GM04503 (cell line): Measurements from ENCODE around the gene SEC11C.
A peak's percentile ranks its signal among the peaks of the same experiment; 100 is the strongest.

Experiments
- DNase-seq: peaks from one replicate; pipeline ENCODE4 v3.0.0-alpha.2; 2012; ENCODE audit warnings: low read depth

Gene SEC11C

DNA sequence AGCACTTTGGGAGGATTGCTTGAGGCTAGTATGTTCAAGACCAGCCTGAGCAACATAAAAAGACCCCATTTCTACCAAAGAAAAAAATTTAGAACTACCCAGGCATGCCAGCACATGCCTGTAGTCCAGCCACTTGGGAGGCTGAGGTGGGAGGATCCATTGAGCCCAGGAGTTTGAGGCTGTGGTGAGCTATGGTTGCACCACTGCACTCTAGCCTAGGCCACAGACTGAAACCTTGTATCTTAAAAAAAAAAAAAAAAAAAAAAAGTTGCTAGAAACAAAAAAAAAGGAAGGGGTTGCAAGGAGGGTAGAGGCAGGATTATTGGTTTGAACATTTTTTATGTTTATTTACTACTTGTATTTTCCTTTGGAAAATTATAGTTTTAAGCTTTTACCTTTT lies 4.8 kb downstream of the SEC11C start:
- DNase-seq: no peak

GRCh38 chr18:59145055-59145454 lies 5.4 kb downstream of the SEC11C start:
- DNase-seq: no peak

GRCh38 chr18:59148192-59148591 lies 8.5 kb downstream of the SEC11C start:
- DNase-seq: no peak

DNA sequence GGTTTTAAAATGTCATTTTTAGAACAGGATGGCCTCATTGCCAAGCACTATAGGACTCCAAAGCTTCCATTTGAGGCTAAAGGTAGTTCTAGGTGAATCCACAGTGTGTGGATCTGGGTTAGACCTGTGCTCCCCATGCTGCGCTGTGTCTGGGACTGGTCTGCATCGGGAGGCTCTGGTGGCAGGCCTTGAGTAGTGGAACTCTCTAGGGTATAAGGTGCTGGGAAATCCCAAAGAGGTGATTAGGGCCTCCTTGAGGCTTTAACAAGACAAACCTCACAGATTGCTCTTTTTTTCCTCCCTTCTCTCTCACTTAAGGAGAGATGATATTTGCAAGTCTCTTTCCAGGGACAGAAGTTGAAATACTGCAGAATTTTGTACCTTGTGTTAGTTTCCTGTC lies 9.3 kb downstream of the SEC11C start:
- DNase-seq: no peak

- DNase-seq: no peak
Measured at GRCh38 chr18:59149416-59149815, 9.7 kb downstream of the SEC11C start.

- no peak for DNase-seq
Measured at GRCh38 chr18:59150236-59150635, 10.6 kb downstream of the SEC11C start.

DNA sequence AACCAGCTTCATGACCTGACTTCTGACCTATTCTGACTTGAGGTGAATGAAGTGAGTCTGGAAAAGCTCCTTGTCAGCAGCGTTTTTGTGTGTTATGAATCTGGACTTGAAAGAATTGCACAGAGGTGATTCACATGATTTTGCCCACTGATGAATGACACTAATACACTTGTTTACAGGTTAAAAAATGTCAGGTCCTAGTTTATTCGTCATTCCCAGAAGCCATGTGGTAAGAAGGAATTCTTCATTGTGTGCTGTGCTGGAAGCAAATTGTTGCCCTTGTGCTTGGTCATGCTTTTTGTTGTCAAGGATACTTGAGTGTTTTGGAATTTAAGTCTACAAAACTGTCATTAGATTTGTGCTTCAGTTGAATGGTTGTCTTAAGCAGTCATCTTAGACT lies 15.5 kb downstream of the SEC11C start:
- DNase-seq: peak; percentile 99

GRCh38 chr18:59156316-59156715 lies 16.6 kb downstream of the SEC11C start:
- DNase-seq: no peak

DNA sequence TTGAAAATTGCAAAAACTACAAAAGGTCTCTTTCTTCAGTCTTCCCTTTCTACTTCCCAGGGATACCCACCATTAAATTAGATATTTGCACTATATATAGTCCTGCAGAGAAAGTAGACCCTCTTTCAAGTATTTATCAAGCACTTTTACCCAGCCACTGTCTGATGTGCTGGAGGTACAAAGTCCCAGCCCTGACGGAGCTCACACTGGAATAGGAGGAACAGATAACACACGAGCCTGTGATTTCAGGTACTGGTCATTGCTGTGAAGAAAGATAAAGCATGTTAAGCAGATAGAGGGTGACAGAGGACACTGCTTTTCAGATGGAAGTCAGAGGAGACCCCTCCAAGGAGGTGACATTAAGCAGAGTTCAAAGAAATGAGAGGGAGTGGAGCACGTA lies 19.6 kb downstream of the SEC11C start:
- no peak for DNase-seq

- DNase-seq: no peak
Measured at GRCh38 chr18:59159986-59160385, 20.3 kb downstream of the SEC11C start.

GRCh38 chr18:59172664-59173249 lies 33.1 kb downstream of the SEC11C start:
- DNase-seq: no peak

DNA sequence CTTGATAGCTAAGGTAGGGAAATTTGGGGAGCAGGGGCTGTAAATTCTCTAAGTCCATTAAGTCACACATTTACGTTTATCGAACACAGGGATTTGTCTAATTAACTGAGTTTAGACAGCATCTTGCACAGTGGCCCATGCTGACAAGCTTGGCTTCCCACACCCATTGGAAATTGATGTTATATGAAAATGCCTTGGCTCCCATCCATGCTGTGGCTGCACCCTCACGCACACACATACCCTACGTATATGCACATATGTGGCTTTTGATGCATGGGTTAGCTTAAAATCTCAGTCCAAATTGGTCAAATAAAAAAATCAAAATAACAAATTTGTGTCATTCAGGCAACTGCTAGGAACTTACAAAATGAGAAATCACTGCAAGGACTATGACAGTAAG lies 37.8 kb downstream of the SEC11C start:
- no peak for DNase-seq

DNA sequence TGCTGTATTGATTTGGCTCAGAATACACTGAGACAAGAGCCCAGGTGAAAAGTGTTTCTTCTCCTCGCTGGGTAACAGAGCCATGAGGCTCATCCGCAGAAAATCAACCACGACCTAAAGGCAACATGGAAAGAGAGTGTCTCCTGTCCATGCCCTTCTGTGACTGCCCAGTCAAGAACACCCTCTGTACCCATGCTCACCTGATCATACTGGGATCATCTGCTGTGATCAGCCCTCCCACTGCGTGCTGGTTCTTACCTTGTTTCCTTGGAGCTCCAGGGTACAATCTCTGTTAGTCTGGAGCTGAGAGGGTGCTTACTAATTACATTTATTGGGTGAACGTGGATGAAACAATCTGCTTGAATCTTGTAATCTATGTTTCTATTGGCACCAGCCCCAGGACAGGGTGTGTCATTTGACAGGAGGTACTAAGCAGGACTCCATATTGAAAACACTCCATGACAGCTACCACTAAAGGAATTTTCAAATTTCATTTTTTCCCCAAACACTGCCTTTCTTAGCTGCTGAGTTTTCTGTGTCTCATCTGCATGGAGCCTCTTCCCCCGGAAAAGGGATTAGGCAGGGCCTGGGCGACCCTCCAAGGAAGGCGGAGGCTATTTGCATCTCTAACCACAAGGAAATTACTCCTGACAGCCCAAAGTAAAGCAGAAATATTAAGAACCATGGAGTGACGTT lies 40.6 kb downstream of the SEC11C start:
- peak; percentile 64 for DNase-seq

- DNase-seq: no peak
Measured at GRCh38 chr18:59182673-59183072, 43.0 kb downstream of the SEC11C start.

GRCh38 chr18:59189008-59189407 lies 49.3 kb downstream of the SEC11C start:
- DNase-seq: no peak

GRCh38 chr18:59189746-59190145 lies 50.1 kb downstream of the SEC11C start:
- no peak for DNase-seq

DNA sequence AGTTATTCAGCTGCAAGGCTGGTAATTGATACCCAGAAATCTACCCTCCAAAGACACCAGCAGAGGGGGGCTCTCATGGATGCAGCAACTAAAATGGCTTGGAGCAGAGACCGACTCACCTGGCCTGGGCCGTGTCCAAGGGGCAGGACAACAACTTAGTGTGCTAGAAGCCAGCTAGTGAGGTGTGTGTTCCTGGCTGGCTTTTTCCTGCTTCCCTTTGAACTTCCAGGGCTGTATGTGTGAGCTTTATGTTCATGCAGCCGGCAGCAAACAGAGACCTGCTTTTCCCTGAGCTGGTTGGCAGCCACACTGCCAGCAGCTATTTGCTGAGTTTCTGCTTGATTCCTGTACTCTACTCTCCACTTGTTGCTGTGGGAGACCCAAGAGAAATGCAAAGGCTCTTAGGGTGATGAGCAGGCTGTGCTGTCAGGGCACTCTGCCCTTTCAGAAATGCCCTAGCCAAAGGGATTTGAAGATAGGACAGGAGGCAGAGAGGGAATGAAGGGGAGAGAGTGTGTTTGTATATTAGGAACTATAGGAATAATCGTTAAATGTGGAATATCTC lies 56.6 kb downstream of the SEC11C start:
- no peak for DNase-seq

- DNase-seq: no peak
Measured at GRCh38 chr18:59197636-59198035, 58.0 kb downstream of the SEC11C start.

GRCh38 chr18:59198215-59198614 lies 58.5 kb downstream of the SEC11C start:
- DNase-seq: no peak

DNA sequence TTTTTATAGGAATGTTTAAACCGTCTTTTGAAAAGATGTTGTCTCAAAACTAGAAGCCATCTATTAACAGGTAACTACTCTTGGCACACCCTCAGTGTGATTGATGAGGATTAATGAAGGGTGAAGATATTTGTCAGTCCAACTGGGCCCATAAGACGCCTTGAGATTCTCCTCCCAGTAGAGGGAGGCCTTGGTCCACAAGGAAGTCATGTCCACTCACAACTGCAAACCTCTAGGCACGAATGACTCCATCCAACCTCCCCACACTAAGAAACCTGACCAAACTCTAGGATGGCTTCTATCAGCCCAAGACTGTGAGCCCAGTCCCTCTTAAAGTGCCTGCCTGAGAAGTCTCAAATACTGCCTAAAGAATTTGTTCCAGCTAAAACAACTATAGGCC lies 61.1 kb downstream of the SEC11C start:
- DNase-seq: no peak

GRCh38 chr18:59202258-59202820 lies 62.7 kb downstream of the SEC11C start:
- DNase-seq: no peak

GRCh38 chr18:59207506-59207905 lies 67.8 kb downstream of the SEC11C start:
- DNase-seq: no peak
